Measurements from ENCODE around the gene SRSF4. TPM values are rescaled to one million over a fixed set of nuclear protein-coding genes. Genes with fewer than 3 reads are reported as not detected.
"Not testable (repeated sequence)": the region's sequence is repeated elsewhere in the genome, so short reads cannot be mapped to it uniquely, and the experiment has no call there.

The SRSF4 gene
- total RNA-seq, 1 donor from 2014 or later, result 141 TPM

DNA sequence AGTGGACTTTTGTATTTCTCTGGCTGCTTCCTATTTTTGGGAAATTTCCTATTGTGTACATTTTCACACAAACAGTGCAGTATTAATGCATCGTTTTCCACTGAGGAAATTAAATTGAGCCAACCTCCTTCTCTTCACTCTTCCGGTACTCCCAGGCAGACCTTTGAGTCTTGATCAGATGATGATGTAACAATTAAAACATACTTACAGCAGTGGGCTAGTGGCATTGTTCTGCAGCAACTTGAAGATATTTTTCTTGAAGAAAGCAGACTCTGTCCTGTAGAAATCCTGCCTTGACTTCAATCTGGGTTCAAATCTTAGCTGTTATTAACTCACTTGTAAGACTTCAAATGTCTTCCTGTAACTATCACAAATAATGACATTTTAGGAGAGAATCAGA, 39.0 kb downstream of the SRSF4 start:
- intact Hi-C loops (cut with micrococcal nuclease), result no loop called here
- peaks cover 3% of the 10 kb centered on the region for H3K4me1 Mint-ChIP-seq
- H3K9me3 Mint-ChIP-seq, result no peaks in the 10 kb centered on the region
- H3K36me3 Mint-ChIP-seq (ENCODE audit: low read depth), result peaks cover 34% of the 10 kb centered on the region
- H3K27me3 Mint-ChIP-seq, result no peaks in the 10 kb centered on the region
- H3K27ac Mint-ChIP-seq, result no peak overlapping the region
- no peak for DNase-seq
- H3K4me3 Mint-ChIP-seq, result no peak overlapping the region

DNA sequence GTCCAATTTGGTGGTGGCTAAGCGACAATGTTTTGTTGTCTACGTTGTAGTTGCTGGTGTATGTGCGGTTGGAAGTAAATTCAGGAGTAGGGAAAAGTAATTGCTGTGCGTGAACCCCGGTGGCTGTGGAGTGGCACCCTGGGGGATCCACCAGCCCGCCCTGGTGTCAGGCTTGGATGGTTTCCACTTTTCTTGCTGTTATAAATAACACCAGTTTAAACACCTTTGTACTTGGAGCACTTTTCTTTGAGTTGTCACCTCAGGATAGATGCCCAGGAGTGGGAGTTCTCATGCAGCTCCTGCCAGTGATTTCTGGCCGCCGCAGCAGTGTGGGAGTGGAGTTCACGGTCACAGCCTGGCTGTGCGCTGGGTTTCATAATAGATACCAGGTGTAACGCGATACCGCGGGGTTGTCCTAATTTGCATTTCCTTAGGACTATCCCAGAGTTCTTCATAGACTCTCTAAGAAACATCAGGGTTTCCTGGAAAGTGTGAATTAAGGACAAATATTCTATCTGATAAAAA, 45.2 kb downstream of the SRSF4 start:
- Mint-ChIP-seq H3K27me3 (peaks cover 6% of the 10 kb centered on the region), H3K4me3 (no peak overlapping the region), H3K4me1 (peaks cover 2% of the 10 kb centered on the region), H3K9me3 (no peaks in the 10 kb centered on the region), H3K36me3 (ENCODE audit: low read depth) (no peaks in the 10 kb centered on the region), H3K27ac (no peak overlapping the region)
- intact Hi-C loops (cut with micrococcal nuclease), result no loop called here
- DNase-seq, result no peak

DNA sequence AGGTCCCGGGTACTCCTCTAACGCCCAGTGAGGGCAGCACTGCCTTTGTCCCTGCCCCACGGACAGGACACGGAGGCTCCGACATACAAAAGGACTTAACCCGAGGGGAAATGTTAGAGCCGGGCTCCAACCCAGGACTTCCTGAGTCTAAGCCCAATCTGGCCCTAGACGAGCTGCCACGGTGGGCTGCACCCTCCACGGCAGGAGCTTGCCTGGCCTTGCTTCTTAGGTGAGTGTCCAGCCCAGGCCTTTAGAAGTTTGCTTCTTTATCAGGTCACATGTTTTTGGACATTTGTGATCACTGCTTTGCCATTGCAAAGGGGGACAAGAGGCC, 47.0 kb downstream of the SRSF4 start:
- no peak overlapping the region for H3K27ac Mint-ChIP-seq
- no peak for DNase-seq
- peaks cover 10% of the 10 kb centered on the region for H3K27me3 Mint-ChIP-seq
- intact Hi-C loops (cut with micrococcal nuclease), result no loop called here
- H3K36me3 Mint-ChIP-seq (ENCODE audit: low read depth), result no peaks in the 10 kb centered on the region
- H3K4me1 Mint-ChIP-seq, result peaks cover 2% of the 10 kb centered on the region
- H3K4me3 Mint-ChIP-seq, result no peak overlapping the region
- no peaks in the 10 kb centered on the region for H3K9me3 Mint-ChIP-seq

DNA sequence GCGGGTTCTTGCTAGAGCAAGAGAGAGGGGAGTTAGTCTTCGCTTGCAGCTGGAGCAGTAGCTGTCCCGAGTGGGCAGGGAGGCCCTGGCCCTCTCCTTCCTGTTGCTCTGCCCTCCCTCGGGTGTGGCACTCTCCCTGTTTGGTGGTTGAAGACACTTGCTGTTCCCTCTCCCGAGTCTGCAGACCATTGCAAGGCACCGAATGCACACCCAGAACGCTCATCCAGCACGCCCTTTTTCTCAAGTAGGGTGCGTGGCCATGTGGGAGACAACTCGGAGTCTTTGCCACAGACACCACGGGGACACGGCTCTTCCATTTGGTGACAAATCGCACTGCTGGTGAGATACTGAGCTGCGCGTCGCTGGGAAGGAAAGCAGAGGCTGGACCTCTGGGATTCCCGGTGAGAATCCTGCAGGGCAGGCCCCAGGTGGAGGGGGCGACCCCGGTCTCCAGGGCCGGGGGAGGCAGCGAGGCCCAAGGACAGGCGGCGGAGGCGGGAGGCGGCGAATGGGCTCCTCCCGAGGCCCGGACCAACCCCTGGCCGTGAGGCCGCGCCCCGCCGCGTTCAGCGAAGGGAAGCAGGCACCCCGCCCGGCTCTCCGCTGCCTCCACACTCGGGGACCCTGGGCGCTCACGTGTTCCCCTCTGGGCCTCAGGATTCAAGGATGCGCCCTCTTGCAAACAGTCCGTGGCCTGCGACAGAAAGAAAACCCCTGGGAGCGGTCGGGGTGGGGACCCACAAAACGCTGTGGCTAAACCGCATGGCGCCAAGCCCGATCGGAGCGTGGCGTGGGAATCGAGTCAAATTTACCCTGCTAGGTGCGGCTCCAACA, 47.6 kb downstream of the SRSF4 start:
- intact Hi-C loops (cut with micrococcal nuclease), result no loop called here
- no peak for DNase-seq
- Mint-ChIP-seq H3K4me1 (peaks cover 2% of the 10 kb centered on the region), H3K27ac (no peak overlapping the region), H3K9me3 (no peaks in the 10 kb centered on the region), H3K4me3 (no peak overlapping the region), H3K36me3 (ENCODE audit: low read depth) (no peaks in the 10 kb centered on the region), H3K27me3 (peaks cover 10% of the 10 kb centered on the region)

DNA sequence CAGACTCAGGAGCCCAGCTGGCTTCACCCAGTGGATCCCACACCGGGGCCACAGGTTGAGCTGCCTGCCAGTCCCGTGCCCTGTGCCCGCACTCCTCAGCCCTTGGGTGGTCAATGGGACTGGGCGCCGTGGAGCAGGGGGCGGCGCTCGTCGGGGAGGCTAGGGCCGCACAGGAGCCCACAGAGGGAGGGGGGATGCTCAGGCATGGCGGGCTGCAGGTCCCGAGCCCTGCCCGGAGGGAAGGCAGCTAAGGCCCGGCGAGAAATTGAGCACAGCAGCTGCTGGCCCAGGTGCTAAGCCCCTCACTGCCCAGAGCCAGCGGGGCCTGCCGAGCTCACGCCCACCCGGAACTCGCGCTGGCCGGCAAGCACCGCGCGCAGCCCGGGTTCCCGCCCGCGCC, 50.6 kb downstream of the SRSF4 start:
- H3K9me3 Mint-ChIP-seq, H3K4me3 Mint-ChIP-seq: not testable (repeated sequence)

DNA sequence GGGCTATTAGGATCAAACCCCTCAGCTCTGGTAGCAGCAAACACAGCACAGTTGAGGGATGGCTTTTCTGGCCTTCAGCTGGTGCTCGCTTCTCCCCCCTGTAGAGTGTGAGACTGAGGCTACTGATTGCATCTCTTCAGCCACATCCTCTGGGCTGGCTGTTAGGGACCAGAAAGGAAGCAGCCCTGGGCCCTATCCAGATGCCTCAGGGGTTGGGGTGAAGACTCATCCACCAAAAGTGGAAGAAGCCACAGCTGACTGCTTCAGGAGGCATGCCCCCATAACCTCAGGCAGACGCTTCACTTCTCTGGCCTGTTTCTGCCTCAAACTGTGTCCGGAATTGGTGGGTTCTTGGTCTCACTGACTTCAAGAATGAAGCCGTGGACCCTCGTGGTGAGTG, 51.8 kb downstream of the SRSF4 start:
- no peak for DNase-seq
- no peaks in the 10 kb centered on the region for H3K36me3 Mint-ChIP-seq (ENCODE audit: low read depth)
- no peaks in the 10 kb centered on the region for H3K9me3 Mint-ChIP-seq
- H3K27me3 Mint-ChIP-seq, result peaks cover 19% of the 10 kb centered on the region
- H3K4me1 Mint-ChIP-seq, result peaks cover 8% of the 10 kb centered on the region
- H3K4me3 Mint-ChIP-seq, result no peak overlapping the region
- intact Hi-C loops (cut with micrococcal nuclease), result loop anchor here (10.0 kb wide), 1 partner anchor 65 kb away; no protein-coding TSS in a partner anchor
- H3K27ac Mint-ChIP-seq, result no peak overlapping the region

More for the DNA sequence above, 50.6 kb downstream of the SRSF4 start:
- H3K4me1 Mint-ChIP-seq; DNase-seq; intact Hi-C loops (cut with micrococcal nuclease); H3K36me3 Mint-ChIP-seq (ENCODE audit: low read depth); H3K27ac Mint-ChIP-seq: not testable (repeated sequence)
- H3K27me3 Mint-ChIP-seq, result peaks cover 12% of the 10 kb centered on the region

DNA sequence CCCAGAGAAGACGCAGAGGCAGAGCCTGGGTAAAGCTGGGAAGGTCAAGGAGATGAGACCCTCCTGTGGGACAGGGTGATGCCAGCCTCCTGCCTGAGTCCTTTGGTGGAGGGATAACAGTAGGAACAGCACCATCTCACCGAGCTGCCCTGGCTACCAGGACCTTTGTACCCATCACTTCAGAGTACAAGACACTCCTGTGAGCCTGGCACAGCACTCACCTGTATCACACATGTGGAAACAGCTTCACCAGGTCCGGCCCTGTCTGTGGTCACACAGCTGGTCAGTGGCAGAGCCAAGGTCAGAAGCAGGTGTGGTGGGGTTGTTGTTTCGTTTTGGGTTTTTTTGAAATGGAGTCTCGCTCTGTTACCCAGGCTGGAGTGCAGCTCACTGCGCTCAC, 53.0 kb downstream of the SRSF4 start:
- peaks cover 8% of the 10 kb centered on the region for H3K4me1 Mint-ChIP-seq
- no peak overlapping the region for H3K4me3 Mint-ChIP-seq
- H3K9me3 Mint-ChIP-seq, result no peaks in the 10 kb centered on the region
- H3K27me3 Mint-ChIP-seq, result peaks cover 19% of the 10 kb centered on the region
- intact Hi-C loops (cut with micrococcal nuclease), result loop anchor here (10.0 kb wide), 1 partner anchor 64 kb away; no protein-coding TSS in a partner anchor
- DNase-seq, result no peak
- no peak overlapping the region for H3K27ac Mint-ChIP-seq
- H3K36me3 Mint-ChIP-seq (ENCODE audit: low read depth), result no peaks in the 10 kb centered on the region

DNA sequence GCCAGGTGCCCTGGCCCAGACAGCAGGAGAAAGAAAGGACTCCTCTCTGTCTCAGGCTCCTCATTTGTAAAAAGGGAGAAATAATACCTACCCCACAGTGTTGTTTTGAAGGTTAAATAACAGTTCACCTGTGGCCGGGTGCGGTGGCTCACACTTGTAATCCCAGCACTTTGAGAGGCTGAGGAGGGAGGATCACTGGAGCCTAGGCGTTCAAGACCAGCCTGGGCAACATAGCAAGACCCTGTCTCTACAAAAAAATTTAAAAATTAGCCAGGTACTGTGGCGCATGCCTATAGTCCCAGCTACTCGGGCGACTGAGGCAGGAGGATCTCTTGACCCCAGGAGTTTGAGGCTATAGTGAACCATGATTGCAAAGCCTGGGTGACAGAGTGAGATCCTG, 55.5 kb downstream of the SRSF4 start:
- Mint-ChIP-seq H3K4me3 (peak overlapping the region; percentile 80), H3K4me1 (peaks cover 6% of the 10 kb centered on the region), H3K27me3 (peaks cover 18% of the 10 kb centered on the region), H3K27ac (no peak overlapping the region), H3K36me3 (ENCODE audit: low read depth) (no peaks in the 10 kb centered on the region), H3K9me3 (no peaks in the 10 kb centered on the region)
- no peak for DNase-seq
- intact Hi-C loops (cut with micrococcal nuclease), result loop anchor here (10.0 kb wide), 1 partner anchor 61 kb away; no protein-coding TSS in a partner anchor

DNA sequence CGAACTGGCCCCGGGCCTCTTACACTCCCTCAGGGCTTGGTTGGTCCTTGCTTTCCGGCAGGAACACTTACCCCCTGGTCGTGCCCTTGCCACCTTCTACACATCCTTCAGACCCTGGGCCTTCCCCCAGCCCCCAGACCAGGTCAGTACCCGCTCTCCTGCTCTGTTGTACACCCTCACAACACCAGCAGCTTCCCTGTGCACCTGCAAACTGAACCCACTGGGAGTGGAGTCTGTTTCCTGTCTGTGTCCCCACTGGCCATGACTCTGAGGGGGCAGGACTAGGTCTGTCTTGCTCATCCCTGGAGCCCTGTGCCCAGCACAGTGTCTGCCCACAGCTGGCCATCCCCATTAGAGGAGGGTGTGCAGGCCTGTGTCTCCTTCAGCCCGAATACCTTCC, 55.9 kb downstream of the SRSF4 start:
- H3K36me3 Mint-ChIP-seq (ENCODE audit: low read depth), result peaks cover under 1% of the 10 kb centered on the region
- H3K27me3 Mint-ChIP-seq, result peaks cover 19% of the 10 kb centered on the region
- intact Hi-C loops (cut with micrococcal nuclease), result loop anchor here (10.0 kb wide), 1 partner anchor 61 kb away; no protein-coding TSS in a partner anchor
- no peak for DNase-seq
- H3K4me3 Mint-ChIP-seq, result peak overlapping the region; percentile 80
- H3K27ac Mint-ChIP-seq, result peak overlapping the region; percentile 77
- peaks cover 6% of the 10 kb centered on the region for H3K4me1 Mint-ChIP-seq
- no peaks in the 10 kb centered on the region for H3K9me3 Mint-ChIP-seq

DNA sequence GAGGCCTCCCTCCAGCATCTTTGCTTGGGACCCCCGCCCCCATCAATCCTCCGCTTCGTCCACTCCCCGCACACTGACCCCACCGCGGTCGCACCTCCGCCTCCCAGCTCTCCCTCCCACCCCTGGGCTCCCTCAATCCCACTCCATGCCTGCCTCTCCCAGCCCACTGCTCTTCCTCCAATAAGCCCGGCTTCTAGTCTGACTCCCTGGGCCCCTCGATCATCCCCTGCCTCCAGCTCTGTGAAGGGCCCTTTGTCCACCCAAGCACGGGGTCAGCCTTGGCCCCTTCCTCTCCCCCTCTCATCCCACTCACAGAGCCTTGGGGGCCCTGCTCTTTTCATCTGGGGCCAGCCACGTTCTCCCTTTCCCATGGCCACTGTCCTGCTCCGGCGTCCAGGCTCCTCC, 56.5 kb downstream of the SRSF4 start:
- peak overlapping the region; percentile 77 for H3K27ac Mint-ChIP-seq
- intact Hi-C loops (cut with micrococcal nuclease), result loop anchor here (10.0 kb wide), 1 partner anchor 60 kb away; no protein-coding TSS in a partner anchor
- peaks cover 6% of the 10 kb centered on the region for H3K4me1 Mint-ChIP-seq

DNA sequence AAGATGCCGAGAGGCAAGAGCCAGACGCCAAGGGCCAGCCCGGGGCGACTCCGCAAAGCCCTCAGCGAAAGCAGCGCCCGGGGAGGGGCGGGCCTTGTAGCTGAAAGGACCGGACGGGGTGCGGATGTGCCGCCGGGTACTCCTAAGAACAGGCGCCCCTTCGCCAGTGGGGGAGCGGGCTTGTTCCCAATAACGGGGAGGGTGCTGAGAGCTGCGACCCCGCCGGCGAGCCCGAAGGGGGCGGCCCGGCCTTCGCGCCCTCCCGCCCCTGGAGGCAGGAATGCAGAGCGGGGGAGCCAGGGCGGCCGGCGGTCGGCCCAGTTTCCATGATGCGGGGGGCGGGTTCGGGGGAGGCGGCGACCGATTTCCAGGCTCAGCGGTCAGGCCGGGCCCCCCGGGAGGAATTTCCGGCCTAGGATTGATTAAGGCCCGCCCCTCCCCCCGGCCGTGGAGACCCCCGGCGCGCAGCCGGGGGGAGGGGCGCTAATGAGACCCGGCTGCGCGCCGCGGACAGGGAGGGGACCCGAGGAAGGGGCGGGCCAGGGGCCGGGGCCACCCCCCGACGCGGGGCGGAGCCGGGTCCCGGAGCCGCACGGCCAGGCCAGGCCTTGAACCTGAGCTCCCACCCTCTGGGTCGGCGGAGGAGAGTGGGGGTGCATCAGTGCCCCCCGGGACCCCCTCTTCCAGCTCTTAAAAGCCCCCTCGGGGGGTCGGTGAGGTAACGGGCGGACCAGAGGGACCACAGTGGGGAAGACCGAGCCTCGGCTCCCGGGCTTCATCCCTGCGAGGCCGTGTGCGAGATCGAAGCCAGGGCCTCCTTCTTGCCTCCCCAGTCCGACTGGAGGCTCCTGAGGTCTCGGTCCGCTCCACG, 57.1 kb downstream of the SRSF4 start:
- Mint-ChIP-seq H3K4me3 (peak overlapping the region; percentile 82), H3K27me3 (peaks cover 17% of the 10 kb centered on the region), H3K4me1 (peaks cover 6% of the 10 kb centered on the region), H3K9me3 (no peaks in the 10 kb centered on the region), H3K36me3 (ENCODE audit: low read depth) (peaks cover 2% of the 10 kb centered on the region), H3K27ac (peak overlapping the region; percentile 29)
- DNase-seq, result peak; percentile 88
- intact Hi-C loops (cut with micrococcal nuclease), result loop anchor here (1.0 to 10.0 kb wide), 3 partner anchors 57 to 78 kb away; partner anchors contain the start of gene SRSF4

More for the DNA sequence above, 56.5 kb downstream of the SRSF4 start:
- H3K9me3 Mint-ChIP-seq, result no peaks in the 10 kb centered on the region
- no peak for DNase-seq
- peaks cover 19% of the 10 kb centered on the region for H3K27me3 Mint-ChIP-seq
- H3K4me3 Mint-ChIP-seq, result peak overlapping the region; percentile 80
- H3K36me3 Mint-ChIP-seq (ENCODE audit: low read depth), result peaks cover 2% of the 10 kb centered on the region

DNA sequence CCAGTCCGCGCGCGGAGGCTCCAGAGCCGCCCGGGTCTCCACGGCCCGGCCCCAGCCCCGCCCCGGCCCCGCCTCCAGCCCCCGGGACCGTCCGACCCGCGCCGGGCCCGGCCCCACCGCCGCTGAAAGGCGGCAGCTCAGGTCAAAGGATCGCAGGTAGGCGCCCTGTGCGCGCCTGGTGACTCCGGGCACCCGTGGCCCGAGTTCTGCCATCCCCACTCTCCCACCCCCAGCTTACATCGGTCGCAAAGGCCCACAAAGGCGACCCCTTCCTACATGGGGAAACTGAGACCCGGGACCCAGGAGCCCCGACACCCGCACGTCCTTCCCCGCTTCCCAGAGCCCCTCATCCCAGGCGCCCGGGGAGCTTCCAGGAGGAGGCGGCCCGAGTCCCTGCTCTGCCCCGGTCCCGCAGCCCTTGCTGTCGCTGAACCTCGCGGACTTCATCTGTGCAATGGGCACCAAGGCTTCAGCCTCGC, 57.8 kb downstream of the SRSF4 start, which contains the start of gene TMEM200B:
Gene TMEM200B, minus strand, starts transcription at position 17 of the 479 bp plus-strand sequence. CDS start 2,075 bp downstream, outside the sequence.
- peaks cover 5% of the 10 kb centered on the region for H3K36me3 Mint-ChIP-seq (ENCODE audit: low read depth)
- peaks cover 17% of the 10 kb centered on the region for H3K27me3 Mint-ChIP-seq
- peaks cover 6% of the 10 kb centered on the region for H3K4me1 Mint-ChIP-seq
- peak within 1 kb of the TSS; percentile 82 for H3K4me3 Mint-ChIP-seq
- H3K27ac Mint-ChIP-seq, result peak within 1 kb of the TSS; percentile 29
- intact Hi-C loops (cut with micrococcal nuclease), result loop anchor here (1.0 to 10.0 kb wide), 3 partner anchors 57 to 78 kb away; partner anchors contain the start of gene SRSF4
- DNase-seq, result no peak
- no peaks in the 10 kb centered on the region for H3K9me3 Mint-ChIP-seq
